Colonic mucosa (tissue), 4 donors: ENCODE measurements around the gene TNIK. TPM values are rescaled to one million over a fixed set of nuclear protein-coding genes. Genes with fewer than 3 reads are reported as not detected.

ENCODE experiments used
- DNase-seq: peaks from one replicate; pipeline ENCODE4 v3.0.0-alpha.2; 2020
- H3K27ac ChIP-seq: fragments of 200-600 bp; one replicate; pipeline ENCODE4 v1.8.0; 2021
- H3K27me3 ChIP-seq: fragments of 200-600 bp; one replicate; pipeline ENCODE4 v1.8.0; 2021
- H3K36me3 ChIP-seq: fragments of 200-600 bp; one replicate; pipeline ENCODE4 v1.8.0; 2021
- H3K4me1 ChIP-seq: fragments of 200-600 bp; one replicate; pipeline ENCODE4 v1.8.0; 2021; ENCODE audit warnings: mild to moderate bottlenecking
- H3K4me3 ChIP-seq: fragments of 200-600 bp; one replicate; pipeline ENCODE4 v1.8.0; 2021
- H3K9ac ChIP-seq, 2 donors: one replicate each; pipeline ENCODE4 v1.7.0; 2013; ENCODE audit warnings: control low read depth in 2 of 2, low read depth in 2 of 2, low read length in 2 of 2
- H3K9me3 ChIP-seq: fragments of 200-600 bp; one replicate; pipeline ENCODE4 v1.8.0; 2021
- CTCF ChIP-seq: fragments of 200-600 bp; IDR thresholded peaks from one replicate; pipeline ENCODE4 v1.8.0; 2022; ENCODE audit warnings: antibody characterized with exemption, mild to moderate bottlenecking
- intact Hi-C: fragments of 100-400 bp; cut with DNase I; formaldehyde crosslinking; loops from one replicate; pipeline ENCODE4 v1.14.1; 2022
- total RNA-seq, 2 donors: library from RNA; stranded (reverse); fragmentation: NEBNext Ultra II Directional in 1 of 2; extraction: Animal tissue kit (Norgen Biotek cat#: 25700) in 1 of 2; gene quantifications; one replicate each; pipeline ENCODE4 v1.2.1, GENCODE V29; 2021
- donor health status: healthy.
- donor health status: DM: no; HTN: no; CAD: no.
- donor health status: DM: no; HTN: no; CAD: no.

Gene TNIK
- total RNA-seq, 2 donors from 2014 or later = 19.9 to 30.9 TPM

- no peaks in the 10 kb centered on the region for H3K27me3 ChIP-seq
- TF ChIP-seq CTCF = no peak
- H3K27ac ChIP-seq = no peak overlapping the region
- intact Hi-C loops = no loop called here
- peak; percentile 69 for DNase-seq
- no peaks in the 10 kb centered on the region for H3K36me3 ChIP-seq
- no peak overlapping the region for H3K4me3 ChIP-seq
- no peak overlapping the region for H3K9ac ChIP-seq
- H3K9me3 ChIP-seq = no peaks in the 10 kb centered on the region
- no peaks in the 10 kb centered on the region for H3K4me1 ChIP-seq
These were observed 131.7 kb downstream of the TNIK start for GRCh38 chr3:171328419-171329082.

GRCh38 chr3:171327441-171328174 lies 132.6 kb downstream of the TNIK start:
- intact Hi-C loops = no loop called here
- no peaks in the 10 kb centered on the region for H3K27me3 ChIP-seq
- TF ChIP-seq CTCF = no peak
- no peak overlapping the region for H3K9ac ChIP-seq
- H3K27ac ChIP-seq = no peak overlapping the region
- H3K9me3 ChIP-seq = no peaks in the 10 kb centered on the region
- no peaks in the 10 kb centered on the region for H3K4me1 ChIP-seq
- no peak overlapping the region for H3K4me3 ChIP-seq
- no peak for DNase-seq
- no peaks in the 10 kb centered on the region for H3K36me3 ChIP-seq

GRCh38 chr3:171326717-171327440 lies 133.3 kb downstream of the TNIK start:
- no peak overlapping the region for H3K27ac ChIP-seq
- H3K36me3 ChIP-seq = no peaks in the 10 kb centered on the region
- no peaks in the 10 kb centered on the region for H3K4me1 ChIP-seq
- DNase-seq = no peak
- H3K9ac ChIP-seq = no peak overlapping the region
- intact Hi-C loops = no loop called here
- H3K9me3 ChIP-seq = no peaks in the 10 kb centered on the region
- no peak overlapping the region for H3K4me3 ChIP-seq
- H3K27me3 ChIP-seq = no peaks in the 10 kb centered on the region
- TF ChIP-seq CTCF = no peak

- no peak overlapping the region for H3K4me3 ChIP-seq
- no peak for DNase-seq
- no peak overlapping the region for H3K27ac ChIP-seq
- H3K36me3 ChIP-seq = no peaks in the 10 kb centered on the region
- no peak for TF ChIP-seq CTCF
- intact Hi-C loops = no loop called here
- no peaks in the 10 kb centered on the region for H3K4me1 ChIP-seq
- H3K27me3 ChIP-seq = no peaks in the 10 kb centered on the region
- no peaks in the 10 kb centered on the region for H3K9me3 ChIP-seq
- no peak overlapping the region for H3K9ac ChIP-seq
These were observed 136.2 kb downstream of the TNIK start for GRCh38 chr3:171323938-171324536.

GRCh38 chr3:171321559-171322360 lies 138.4 kb downstream of the TNIK start:
- intact Hi-C loops = no loop called here
- Histone ChIP-seq H3K4me1 (no peaks in the 10 kb centered on the region), H3K27me3 (no peaks in the 10 kb centered on the region), H3K9me3 (no peaks in the 10 kb centered on the region), H3K9ac (no peak overlapping the region), H3K4me3 (no peak overlapping the region), H3K36me3 (no peaks in the 10 kb centered on the region), H3K27ac (no peak overlapping the region)
- TF ChIP-seq CTCF = no peak
- DNase-seq = no peak
